HG03196 (cell line): ENCODE measurements around the gene TOX2.

Source experiments
- ATAC-seq: cut with Tn5 transposase; IDR thresholded peaks from one replicate; pipeline ENCODE4 v1.9.1; 2021; ENCODE audit not compliant: unreplicated experiment

Gene TOX2

GRCh38 chr20:43938932-43939761 is 24.5 kb downstream of the TOX2 start:
- no peak for ATAC-seq

GRCh38 chr20:43939762-43940121 is 25.1 kb downstream of the TOX2 start:
- ATAC-seq, result no peak

GRCh38 chr20:43940518-43941225 is 26.0 kb downstream of the TOX2 start:
- ATAC-seq, result no peak

- no peak for ATAC-seq
Observed at GRCh38 chr20:43941476-43942200, 27.0 kb downstream of the TOX2 start.

GRCh38 chr20:43942201-43942590 is 27.5 kb downstream of the TOX2 start:
- ATAC-seq, result no peak

GRCh38 chr20:43942667-43943285 is 28.1 kb downstream of the TOX2 start:
- peak; percentile 71 for ATAC-seq

- ATAC-seq, result no peak
Observed at GRCh38 chr20:43943725-43944124, 29.1 kb downstream of the TOX2 start.

GRCh38 chr20:43944653-43945235 is 30.1 kb downstream of the TOX2 start:
- ATAC-seq, result no peak

- no peak for ATAC-seq
Observed at GRCh38 chr20:43945391-43946205, 30.9 kb downstream of the TOX2 start.

- no peak for ATAC-seq
Observed at GRCh38 chr20:43946206-43946491, 31.5 kb downstream of the TOX2 start.

- ATAC-seq, result no peak
Observed at GRCh38 chr20:43946659-43947315, 32.1 kb downstream of the TOX2 start.

- no peak for ATAC-seq
Observed at GRCh38 chr20:43947316-43947710, 32.7 kb downstream of the TOX2 start.

- no peak for ATAC-seq
Observed at GRCh38 chr20:43948455-43948854, 33.8 kb downstream of the TOX2 start.

GRCh38 chr20:43949248-43949647 is 34.6 kb downstream of the TOX2 start:
- no peak for ATAC-seq

GRCh38 chr20:43949741-43950618 is 35.3 kb downstream of the TOX2 start:
- ATAC-seq, result peak; percentile 61

- no peak for ATAC-seq
Observed at GRCh38 chr20:43953919-43954592, 39.4 kb downstream of the TOX2 start.

- ATAC-seq, result no peak
Observed at GRCh38 chr20:43954704-43955061, 40.0 kb downstream of the TOX2 start.

GRCh38 chr20:43955062-43955749 is 40.6 kb downstream of the TOX2 start:
- ATAC-seq, result peak; percentile 67
